Spleen (tissue), 7 donors: ENCODE data around the gene CRIP2.

Experiments used
- CTCF ChIP-seq, 11 experiments: fragments of 200-600 bp in 7 of 11; fragments of 450-650 bp in 4 of 11; sonication (generic) in 4 of 11; IDR thresholded peaks in 8 of 11; conservative IDR thresholded peaks in 3 of 11; 1 replicate in 7 of 11; 2 replicates in 4 of 11; pipeline versions ENCODE4 v1.4.0 to v1.8.0; 2016 to 2021; ENCODE audit warnings: antibody characterized with exemption in 11 of 11, inconsistent platforms in 4 of 11, mild to moderate bottlenecking in 1 of 11
- POLR2A ChIP-seq, 3 donors: fragments of 450-650 bp; IDR thresholded peaks; one replicate each; pipeline ENCODE4 v1.5.1; 2017; ENCODE audit warnings: antibody characterized with exemption in 3 of 3, mild to moderate bottlenecking in 1 of 3
- POLR2AphosphoS5 ChIP-seq, 3 donors: sonication (generic); formaldehyde crosslinking; IDR thresholded peaks; one replicate each; pipeline ENCODE4 v1.5.1; 2017; ENCODE audit warnings: antibody characterized with exemption in 3 of 3
- donor health status: DM: no; HTN: no; CAD: no; lungs with moderate emphysema.
- donor health status: DM: no; HTN: no; CAD: no.
- donor health status: DM: no; HTN: no; CAD: no.

- TF ChIP-seq POLR2A (IDR thresholded peaks at IDR 0.05): no peak
- no peak for TF ChIP-seq CTCF (IDR thresholded peaks at IDR 0.05 in 8 of 11, conservative IDR thresholded peaks at IDR 0.05 in 3 of 11)
- no peak for TF ChIP-seq POLR2AphosphoS5 (IDR thresholded peaks at IDR 0.05)
Measured at GRCh38 chr14:105519946-105520698, 45.5 kb downstream of the CRIP2 start.
